GM21737 (cell line): ENCODE data around the gene ADGRG1.

ENCODE experiments used
- ATAC-seq: cut with Tn5 transposase; IDR thresholded peaks from one replicate; pipeline ENCODE4 v1.9.1; 2021; ENCODE audit warnings: mild to moderate bottlenecking, moderate library complexity; ENCODE audit not compliant: unreplicated experiment

The ADGRG1 gene

DNA sequence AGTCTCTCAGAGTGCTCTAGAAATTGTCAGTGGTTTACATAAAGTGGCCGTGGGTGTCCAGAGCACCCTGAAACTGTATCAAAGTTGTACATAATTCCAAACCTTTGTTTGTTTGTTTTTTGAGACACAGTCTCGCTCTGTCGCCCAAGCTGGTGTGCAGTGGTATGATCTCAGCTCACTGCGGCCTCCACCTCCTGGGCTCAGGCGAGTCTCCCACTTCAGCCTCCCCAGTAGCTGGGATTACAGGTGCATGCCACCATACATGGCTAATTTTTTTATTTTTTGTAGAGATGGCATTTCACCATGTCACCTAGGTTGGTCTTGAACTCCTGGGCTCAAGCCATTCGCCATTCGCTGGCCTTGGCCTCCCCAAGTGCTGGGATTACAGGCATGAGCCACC is 24.3 kb upstream of the ADGRG1 start:
- no peak for ATAC-seq

DNA sequence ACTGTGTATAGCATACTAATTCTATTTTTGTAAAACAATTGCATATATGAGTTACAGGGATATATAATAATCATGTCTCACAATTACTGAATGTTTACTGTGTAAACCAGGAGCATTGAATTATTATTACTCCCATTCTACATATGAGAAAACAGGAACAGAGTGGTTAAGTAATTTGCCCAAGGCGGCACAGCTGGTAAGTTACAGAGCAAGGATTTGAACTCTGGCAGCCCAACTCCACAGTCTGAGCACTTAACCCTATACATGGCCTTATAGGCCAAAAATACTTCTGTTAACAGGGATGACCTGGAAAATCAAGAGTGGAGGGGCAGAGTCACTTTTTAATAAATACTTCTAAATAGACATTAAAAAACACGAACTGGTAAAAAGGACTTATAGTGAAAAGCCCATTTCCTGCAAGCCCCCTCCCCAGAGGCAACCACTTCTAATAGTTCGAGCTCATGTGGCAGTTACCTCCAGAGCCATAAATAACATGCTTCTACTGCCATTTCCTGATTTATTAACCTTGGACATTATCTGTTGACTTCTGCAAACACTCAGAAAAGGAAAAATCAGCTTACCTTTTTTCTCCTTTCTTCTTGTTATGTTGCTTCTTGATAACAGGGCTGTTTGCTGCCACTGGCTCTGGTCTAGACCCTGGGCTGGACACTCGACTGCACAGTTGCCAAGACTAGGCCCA is 22.1 kb upstream of the ADGRG1 start:
- no peak for ATAC-seq

DNA sequence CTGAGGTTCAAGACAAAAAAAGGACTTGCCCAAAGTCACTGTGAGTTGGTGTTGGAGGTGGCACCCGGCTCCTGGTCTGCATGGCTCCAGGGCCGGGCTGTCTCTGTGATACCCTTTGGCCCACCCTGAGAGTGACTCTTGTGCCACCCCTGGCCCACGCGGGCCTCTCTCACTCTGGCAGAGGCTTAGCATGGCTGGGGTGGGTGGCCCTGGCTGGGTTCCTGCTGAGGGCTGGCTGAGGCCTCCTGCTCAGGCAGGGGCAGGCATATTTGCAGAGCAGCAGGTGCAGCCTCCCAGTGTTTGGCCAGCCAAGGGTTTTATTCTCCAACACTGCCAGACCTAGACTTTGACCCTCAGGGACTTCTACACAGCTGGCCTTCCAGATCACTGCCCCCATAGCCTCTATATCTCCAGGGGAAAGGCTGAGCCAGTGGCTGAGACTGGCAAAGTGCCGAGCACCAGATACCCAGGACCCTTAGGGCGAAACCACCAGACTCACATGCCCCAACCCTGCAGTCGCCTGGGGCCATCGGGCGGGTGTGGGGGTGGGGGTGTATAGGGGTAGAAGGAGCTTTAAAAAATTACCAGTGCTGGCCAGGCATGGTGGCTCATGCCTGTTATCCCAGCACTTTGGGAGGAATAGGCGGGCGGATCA is 21.5 kb upstream of the ADGRG1 start:
- no peak for ATAC-seq

DNA sequence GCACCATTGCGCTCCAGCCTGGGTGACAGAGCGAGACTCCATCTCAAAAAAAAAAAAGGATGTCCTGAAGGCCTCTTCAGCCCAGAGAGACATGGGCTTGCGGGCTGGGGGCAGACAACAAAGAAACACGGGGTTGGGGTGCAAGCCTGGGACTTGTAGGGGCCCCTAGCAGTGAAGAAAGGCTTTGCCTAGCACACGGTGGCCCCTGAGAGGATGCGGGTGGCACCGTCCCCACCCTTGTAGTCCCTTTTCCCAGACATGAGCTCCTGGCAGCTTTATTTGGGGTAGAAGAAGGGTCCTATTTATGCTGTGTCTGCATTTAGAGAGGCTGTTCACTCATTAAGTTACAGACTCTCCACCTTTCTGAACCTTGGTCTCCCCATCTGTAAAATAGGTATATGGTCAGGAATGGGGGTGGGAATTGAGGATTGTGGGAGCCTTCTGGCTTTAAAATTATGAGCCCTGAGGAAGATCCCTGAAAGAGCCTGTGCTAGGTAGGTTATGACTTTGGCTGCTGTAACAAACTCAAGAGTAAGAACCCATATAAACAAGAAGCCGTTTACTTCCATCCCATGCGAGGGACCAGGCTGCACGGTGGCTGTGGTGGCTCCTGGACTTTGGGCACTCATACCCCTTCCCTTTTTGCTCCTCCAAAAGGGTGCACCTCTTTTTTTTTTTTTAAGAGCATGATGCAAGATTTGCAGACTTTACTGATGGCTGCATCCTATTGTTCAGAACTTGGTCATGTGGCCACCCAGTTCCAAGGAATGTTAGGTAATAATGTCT is 20.6 kb upstream of the ADGRG1 start:
- no peak for ATAC-seq

DNA sequence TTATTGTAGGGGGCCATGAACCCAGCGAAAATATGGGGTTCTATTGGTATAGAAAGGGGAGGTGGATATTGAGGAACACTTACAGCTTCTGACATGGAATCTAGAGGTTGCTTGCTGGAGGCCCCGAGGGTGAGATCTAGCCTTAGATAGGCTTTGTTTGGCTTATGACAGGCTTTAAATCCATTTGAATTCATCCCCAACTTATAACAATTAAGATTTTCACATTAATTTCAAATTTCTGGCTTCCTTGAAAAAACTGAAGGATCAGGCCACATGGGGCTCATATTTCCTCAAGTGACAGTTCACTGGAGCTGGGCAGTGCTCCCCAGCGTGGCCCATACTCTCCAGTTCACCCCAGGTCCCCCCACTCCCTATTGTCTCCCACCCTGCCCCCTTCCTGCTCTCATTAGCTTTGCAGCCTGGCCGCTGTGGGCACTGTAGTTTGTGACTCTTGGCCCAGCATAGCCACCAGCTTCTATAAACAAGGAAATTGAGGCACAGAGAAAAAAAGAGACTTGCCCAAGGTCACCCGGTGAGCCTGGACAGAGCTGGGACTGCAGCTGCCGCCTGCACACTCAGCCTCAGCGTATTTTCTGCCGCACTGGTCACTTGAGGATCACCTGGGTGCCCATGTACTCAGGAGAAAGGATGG is 19.8 kb upstream of the ADGRG1 start:
- no peak for ATAC-seq

DNA sequence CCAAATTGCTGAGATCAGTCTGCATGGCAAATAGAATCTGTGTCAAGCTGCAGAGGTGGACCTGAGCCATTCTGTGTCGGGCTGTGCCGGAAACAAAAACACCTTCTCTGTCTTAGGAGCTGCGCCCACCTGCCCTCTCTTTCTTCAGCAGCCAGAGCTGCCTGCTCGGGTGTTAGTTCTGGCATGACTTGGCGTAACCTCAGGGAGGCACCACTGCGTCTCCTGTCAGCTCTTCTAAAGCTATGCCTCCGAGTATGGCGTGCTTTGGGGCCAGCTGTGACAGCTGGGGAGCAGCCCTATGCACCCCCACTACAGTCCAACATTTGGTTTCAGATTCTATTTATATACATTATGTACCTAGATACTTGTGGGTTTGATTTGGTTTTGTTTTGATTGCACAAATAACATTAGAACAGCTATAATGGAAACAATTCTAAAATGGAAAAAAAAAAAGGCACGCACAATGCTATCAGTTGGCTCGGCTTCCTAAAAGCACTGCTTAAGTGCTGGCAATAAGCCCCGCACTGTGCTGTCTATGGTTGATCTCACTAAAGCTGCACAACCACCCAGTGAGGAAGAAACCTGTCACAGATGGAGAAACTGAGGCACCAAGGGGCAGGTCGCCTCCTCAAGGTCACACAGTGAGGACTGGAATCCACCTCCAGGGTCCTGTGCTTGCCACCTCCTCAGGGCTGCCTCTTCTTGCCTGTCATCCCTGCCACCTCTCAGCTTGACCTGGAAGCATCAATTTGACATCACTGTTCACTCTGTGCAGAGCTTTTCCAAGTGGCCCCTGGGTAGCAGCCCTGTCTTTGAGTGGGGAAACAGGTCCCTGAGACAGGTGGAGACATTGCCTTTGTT is 18.7 kb upstream of the ADGRG1 start:
- ATAC-seq: peak; percentile 95

DNA sequence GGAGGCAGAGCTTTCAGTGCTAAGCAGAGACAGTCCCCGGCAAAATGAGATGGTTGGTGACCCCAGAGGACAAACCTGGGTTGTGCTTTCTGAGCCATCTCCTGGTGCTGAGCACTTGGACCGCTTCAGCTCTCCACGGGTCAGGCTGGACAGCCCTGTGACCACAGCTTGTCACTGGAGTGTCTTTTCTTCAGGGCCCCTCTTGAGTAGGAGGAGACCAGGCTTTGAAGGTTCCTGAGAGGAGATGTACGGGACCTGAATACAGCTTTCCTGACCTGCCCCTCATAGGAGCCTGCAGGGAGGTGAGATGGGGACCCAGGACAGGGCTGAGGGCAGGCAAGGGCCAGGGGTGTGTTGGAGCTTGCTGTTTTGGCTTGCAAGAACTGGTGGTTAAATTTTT is 17.8 kb upstream of the ADGRG1 start:
- ATAC-seq: no peak

DNA sequence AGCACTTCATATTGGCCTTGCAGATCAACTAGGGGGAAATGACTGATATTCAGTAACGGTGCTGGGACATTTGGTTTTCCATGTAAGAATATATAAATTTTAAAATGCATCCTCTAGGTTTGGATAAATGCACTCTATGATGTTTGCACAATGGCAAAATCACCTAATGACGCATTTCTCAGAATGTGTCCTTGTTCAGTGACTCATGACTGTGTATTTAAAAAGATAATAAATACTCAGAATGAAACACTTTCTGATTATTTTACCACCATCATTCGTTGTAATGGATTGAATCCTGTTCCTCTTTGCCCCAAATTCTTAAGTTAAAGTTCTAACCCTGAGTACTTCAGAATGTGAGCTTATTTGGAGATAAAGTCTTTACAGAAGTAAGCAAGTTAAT is 17.2 kb upstream of the ADGRG1 start:
- no peak for ATAC-seq

DNA sequence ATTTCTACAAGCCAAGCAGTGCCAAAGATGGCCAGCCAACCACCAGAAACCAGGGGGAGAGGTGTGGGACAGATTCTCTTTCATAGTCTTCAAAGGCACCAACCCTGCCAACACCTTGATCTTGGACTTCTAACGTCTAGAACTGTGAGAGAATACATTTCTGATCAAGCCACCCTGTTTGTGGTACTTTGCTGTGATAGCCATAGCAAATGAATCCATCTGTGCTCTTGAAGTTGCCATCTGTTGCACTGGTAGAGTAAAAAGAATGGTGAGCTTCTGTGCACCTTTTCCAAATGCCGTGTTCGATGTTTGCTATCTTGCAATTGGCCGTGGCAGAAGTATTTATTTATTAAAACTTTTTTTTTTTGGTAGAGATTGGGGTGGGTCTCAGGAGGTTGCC is 16.7 kb upstream of the ADGRG1 start:
- no peak for ATAC-seq

DNA sequence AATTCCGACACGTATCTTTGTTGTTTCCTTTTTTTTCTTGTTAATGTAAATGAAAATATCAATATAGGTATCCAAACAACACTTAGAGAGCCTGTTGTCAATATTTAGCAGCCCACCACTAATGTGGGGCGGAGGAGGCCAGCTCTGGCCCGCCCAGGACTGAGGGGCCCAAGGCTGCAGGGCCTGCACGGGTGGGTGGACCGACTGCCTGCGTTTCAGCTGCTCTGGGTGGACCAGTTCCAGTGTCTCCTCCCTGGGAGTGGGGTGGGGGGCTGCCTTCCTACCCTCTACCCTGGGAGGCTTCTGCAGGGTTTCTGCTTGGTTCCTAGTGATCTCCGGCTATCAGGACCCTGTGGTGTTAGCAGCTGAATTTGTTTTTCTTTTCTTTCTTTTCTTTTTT is 15.9 kb upstream of the ADGRG1 start:
- no peak for ATAC-seq

DNA sequence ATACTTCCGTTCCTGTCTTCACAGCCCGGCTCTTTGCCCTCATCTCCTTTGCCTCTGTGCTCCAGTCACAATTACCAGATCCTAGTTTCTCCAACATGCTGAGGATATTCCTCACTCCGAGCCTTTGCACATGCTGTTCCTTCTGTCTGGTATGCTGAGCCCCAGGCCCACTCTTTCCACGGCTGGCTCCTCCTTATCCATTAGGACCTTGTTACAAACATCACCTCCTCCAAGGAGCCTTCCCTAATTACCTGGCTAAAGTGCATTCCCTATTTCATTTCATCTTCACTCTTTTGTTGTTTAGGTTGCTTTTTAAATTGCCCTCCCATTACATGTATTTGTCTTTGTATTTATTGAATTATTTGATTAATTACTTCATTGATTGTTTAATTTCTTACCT is 14.9 kb upstream of the ADGRG1 start:
- ATAC-seq: no peak

DNA sequence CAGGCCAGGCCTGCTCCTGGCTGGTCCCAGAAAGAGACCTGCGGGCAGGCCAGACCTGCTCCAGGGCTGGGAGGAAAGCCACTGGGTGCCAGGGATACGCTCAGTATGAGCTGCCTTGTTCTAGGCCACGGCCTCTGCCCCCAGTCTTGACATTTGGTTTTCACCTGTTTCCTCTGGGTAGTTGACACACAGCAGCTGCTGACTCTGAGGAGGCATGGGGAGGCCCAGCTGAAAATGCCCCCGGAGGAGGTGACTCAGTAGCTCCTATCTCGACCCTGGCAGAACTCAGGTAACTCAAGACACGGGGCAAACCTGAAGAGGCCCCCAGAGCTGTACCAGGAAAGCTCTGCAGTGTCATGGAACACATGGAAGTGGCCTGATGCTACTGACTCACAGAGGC is 13.9 kb upstream of the ADGRG1 start:
- no peak for ATAC-seq

DNA sequence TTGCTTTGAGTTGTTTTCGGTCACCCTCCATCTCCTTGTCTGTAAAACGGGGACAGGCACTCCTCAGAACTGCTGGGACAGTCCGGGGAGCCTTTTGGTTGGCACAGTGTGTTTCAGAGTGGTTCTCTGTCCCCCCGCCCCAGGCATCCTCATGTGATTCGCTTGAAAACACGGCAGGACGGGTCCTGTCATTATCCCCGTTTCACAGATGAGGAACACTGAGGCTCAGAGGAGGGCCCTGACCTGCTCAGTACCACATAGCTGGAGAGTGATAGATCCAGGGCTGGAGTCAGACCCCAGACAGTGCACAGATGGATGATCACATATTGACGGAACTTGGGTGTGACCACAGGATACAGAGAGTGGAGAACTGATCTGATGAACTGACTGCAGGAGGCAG is 13.5 kb upstream of the ADGRG1 start:
- ATAC-seq: no peak

DNA sequence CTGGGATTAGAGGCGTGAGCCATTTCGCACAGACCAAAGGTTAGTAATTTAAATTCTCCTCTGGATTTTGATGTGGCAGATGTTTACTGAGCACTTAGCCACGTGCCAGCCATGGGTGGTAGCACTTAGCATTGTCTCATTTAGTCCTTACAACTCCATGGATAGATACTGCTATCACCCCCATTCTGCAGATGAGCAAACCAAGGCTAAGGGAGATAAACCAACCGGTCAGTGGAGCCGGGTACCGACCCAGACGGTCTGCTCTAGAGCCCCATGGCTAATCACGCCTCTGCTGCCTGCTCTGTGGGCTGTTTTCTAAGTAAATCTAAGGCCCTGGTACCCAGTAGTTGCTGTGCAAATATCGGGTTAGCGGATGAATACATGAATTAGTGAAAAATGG is 12.6 kb upstream of the ADGRG1 start:
- no peak for ATAC-seq

DNA sequence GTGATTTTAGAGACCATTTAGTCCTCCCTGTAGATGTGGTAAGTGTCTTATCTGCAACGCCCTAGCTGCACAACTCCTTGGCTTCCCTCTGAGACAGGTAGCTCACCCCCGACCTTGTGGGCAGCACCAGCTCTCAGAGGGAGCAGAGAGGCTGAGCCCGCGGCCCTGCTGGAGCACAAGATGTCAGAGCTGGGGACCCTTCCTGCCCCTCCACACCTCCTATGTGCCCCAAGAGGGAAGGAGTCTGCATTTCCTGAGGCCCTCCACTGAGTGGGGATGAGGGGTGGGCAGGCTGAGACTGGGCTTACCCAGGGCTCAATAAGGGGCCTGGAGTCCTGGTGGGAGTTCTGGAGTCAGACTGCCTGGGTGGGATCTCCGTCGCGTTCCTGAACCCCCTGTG is 12.2 kb upstream of the ADGRG1 start:
- no peak for ATAC-seq

DNA sequence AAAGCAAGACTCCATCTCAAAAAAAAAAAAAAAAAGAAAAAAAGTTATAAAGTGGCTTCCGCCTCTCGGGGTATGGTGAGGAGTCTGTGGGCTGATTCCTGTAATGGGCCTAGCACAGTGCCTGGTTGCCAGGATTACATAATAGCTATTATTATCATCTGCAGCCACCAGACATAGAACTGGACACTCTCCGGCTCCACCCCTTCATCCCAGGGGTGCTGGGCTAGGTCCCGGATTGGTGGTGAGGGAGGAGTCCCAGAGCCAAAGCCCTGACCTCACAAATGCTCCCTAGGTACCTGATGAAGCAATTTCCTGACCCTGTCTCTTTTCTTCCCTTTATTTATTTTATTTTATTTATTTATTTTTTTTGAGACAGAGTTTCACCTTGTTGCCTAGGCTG is 11.6 kb upstream of the ADGRG1 start:
- ATAC-seq: no peak

DNA sequence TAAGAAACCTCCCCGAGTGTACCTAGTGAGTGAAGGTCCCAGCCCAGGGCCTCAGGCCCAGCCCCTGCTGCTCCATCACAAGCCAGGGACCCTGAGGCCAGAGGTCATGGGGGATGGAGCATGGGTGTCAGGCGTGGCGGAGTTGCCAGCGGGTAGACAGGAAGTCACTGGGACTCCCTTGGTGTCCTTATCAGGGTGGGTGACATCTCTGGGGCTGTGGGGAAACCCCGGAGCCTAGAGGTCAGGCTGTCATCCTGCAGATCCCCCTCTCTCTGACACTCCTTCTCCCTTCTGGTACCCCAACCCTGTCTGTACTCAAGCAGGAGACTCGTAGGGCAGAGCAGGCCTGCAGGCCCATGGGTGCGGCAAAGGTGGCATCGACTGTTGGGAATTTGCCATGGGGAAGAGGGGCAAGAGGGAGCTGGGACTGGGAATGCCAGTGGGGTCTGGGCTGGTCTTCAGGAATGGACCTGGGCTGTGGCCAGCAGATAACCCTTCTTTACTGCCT is 10.8 kb upstream of the ADGRG1 start:
- ATAC-seq: no peak

DNA sequence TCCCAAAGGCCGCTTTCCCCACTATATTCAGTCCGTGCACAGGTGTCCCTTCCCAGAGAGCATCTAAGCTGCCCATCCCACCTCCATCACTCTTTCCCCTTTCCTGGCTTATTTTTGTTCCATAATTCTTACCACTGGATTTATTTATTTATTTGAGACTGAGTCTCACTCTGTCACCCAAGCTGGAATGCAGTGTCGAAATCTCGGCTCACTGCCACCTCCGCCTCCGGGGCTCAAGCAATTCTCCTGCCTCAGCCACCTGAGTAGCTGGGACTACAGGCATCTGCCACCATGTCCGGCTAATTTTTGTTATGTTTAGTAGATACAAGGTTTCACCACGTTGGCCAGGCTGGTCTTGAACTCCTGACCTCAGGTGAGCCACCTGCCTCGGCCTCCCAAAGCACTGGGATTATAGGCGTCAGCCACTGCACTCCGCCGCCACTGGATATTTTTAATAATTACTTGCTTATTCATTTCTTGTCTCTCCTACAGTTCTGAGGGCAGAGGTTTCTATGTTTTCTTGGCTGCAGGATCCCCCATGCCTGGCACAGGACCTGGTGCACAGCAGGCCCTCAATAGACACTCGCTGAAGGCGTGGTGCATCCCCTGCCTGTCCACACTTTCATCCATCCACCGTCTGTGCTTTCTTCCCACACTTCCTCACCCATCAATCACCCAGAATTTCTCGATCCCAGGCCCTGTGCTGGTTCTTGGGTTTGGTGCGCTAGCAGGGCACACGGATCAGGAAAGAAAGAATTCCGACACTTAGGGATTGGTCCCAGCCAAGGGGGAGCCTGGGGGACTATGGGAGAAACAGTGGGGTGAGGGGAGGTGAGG is 9.9 kb upstream of the ADGRG1 start:
- ATAC-seq: no peak

DNA sequence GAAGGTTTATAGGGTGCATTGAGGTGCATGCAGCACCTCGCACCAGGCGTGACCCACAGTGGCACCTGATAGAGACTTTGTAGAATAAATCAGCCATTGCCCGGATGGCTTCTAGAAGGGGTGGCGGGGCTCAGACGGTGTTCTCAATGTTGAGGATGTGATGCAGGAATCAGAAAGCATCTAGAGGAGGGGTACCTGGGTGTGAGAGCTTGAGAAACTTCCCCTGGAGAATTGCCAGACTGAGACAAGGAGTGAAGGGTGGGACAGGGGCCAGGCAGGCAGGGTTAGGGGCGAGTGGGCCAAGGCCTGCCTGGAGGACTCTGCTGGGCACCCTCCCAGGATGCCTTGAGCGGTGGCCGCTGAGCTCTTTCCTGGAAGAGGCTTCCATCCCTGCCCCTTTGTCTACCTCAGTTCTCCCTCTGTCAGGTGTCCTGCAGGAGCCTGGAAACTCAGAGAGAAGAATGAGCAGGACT is 9.3 kb upstream of the ADGRG1 start:
- no peak for ATAC-seq
